ENCODE results near the gene CRTC2. TPM values are rescaled to one million over a fixed set of nuclear protein-coding genes. Genes with fewer than 3 reads are reported as not detected.

CRTC2 gene
- total and polyA plus RNA-seq, 2 experiments from 2014 or later = 10.6 to 20.7 TPM

GRCh38 chr1:153976819-153977249 is 18.4 kb upstream of the CRTC2 start:
- Histone ChIP-seq H3F3A (replicated peaks; ENCODE audit: low read depth) (peaks cover 36% of the 10 kb centered on the region), H3K4me2 (peak overlapping the region; percentile 91), H3K4me1 (ENCODE audit: insufficient read depth) (no peaks in the 10 kb centered on the region), H2AFZ (peak overlapping the region; percentile 73), H3K4me3 (peak overlapping the region; percentile 99), H3K27me3 (ENCODE audit: insufficient read depth) (no peaks in the 10 kb centered on the region), H3K36me3 (ENCODE audit: insufficient read depth) (peaks cover 25% of the 10 kb centered on the region; the same call in 1 of the 2 replicates), H3K79me2 (replicated peaks; ENCODE audit: insufficient read depth) (peaks cover 18% of the 10 kb centered on the region), H3K9me2 (ENCODE audit: insufficient read depth) (no peaks in the 10 kb centered on the region), H3K27ac (ENCODE audit: low read depth) (peak overlapping the region; percentile 85), H4K20me1 (replicated peaks; ENCODE audit: insufficient read depth) (no peaks in the 10 kb centered on the region; the same call in 1 of the 2 replicates)
- no peaks in the 10 kb centered on the region for H3K9me3 Mint-ChIP-seq
- DNase-seq (ENCODE audit: low spot score) (peak; percentile 35), ATAC-seq (no peak; the same call in 1 of the 3 replicates)
- peak overlapping the region; percentile 92 for H3K27ac Mint-ChIP-seq
- peaks cover 20% of the 10 kb centered on the region for H3K4me1 Mint-ChIP-seq
- H3K27me3 Mint-ChIP-seq (ENCODE audit: insufficient read depth, low read depth, poor library complexity) = peaks cover 10% of the 10 kb centered on the region
- H3K36me3 Mint-ChIP-seq (ENCODE audit: low read depth) = peaks cover 69% of the 10 kb centered on the region
- TF ChIP-seq, protein P1, sequence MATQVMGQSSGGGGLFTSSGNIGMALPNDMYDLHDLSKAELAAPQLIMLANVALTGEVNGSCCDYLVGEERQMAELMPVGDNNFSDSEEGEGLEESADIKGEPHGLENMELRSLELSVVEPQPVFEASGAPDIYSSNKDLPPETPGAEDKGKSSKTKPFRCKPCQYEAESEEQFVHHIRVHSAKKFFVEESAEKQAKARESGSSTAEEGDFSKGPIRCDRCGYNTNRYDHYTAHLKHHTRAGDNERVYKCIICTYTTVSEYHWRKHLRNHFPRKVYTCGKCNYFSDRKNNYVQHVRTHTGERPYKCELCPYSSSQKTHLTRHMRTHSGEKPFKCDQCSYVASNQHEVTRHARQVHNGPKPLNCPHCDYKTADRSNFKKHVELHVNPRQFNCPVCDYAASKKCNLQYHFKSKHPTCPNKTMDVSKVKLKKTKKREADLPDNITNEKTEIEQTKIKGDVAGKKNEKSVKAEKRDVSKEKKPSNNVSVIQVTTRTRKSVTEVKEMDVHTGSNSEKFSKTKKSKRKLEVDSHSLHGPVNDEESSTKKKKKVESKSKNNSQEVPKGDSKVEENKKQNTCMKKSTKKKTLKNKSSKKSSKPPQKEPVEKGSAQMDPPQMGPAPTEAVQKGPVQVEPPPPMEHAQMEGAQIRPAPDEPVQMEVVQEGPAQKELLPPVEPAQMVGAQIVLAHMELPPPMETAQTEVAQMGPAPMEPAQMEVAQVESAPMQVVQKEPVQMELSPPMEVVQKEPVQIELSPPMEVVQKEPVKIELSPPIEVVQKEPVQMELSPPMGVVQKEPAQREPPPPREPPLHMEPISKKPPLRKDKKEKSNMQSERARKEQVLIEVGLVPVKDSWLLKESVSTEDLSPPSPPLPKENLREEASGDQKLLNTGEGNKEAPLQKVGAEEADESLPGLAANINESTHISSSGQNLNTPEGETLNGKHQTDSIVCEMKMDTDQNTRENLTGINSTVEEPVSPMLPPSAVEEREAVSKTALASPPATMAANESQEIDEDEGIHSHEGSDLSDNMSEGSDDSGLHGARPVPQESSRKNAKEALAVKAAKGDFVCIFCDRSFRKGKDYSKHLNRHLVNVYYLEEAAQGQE (IDR thresholded peaks at IDR 0.05; ENCODE audit: unreplicated experiment) = no peak
- no peak for TF ChIP-seq POLR2AphosphoS5 (IDR thresholded peaks at IDR 0.05; ENCODE audit: low read depth)
- no peak for TF ChIP-seq ZNF331 (CRISPR knock-in tag; IDR thresholded peaks at IDR 0.05; ENCODE audit: low read depth)
- TF ChIP-seq, protein P2, sequence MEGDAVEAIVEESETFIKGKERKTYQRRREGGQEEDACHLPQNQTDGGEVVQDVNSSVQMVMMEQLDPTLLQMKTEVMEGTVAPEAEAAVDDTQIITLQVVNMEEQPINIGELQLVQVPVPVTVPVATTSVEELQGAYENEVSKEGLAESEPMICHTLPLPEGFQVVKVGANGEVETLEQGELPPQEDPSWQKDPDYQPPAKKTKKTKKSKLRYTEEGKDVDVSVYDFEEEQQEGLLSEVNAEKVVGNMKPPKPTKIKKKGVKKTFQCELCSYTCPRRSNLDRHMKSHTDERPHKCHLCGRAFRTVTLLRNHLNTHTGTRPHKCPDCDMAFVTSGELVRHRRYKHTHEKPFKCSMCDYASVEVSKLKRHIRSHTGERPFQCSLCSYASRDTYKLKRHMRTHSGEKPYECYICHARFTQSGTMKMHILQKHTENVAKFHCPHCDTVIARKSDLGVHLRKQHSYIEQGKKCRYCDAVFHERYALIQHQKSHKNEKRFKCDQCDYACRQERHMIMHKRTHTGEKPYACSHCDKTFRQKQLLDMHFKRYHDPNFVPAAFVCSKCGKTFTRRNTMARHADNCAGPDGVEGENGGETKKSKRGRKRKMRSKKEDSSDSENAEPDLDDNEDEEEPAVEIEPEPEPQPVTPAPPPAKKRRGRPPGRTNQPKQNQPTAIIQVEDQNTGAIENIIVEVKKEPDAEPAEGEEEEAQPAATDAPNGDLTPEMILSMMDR (conservative IDR thresholded peaks at IDR 0.05; ENCODE audit: low read depth in 2 of 2) = no peak
- no peak for TF ChIP-seq ZNF114 (CRISPR knock-in tag; IDR thresholded peaks at IDR 0.05)
- TF ChIP-seq, protein P3, sequence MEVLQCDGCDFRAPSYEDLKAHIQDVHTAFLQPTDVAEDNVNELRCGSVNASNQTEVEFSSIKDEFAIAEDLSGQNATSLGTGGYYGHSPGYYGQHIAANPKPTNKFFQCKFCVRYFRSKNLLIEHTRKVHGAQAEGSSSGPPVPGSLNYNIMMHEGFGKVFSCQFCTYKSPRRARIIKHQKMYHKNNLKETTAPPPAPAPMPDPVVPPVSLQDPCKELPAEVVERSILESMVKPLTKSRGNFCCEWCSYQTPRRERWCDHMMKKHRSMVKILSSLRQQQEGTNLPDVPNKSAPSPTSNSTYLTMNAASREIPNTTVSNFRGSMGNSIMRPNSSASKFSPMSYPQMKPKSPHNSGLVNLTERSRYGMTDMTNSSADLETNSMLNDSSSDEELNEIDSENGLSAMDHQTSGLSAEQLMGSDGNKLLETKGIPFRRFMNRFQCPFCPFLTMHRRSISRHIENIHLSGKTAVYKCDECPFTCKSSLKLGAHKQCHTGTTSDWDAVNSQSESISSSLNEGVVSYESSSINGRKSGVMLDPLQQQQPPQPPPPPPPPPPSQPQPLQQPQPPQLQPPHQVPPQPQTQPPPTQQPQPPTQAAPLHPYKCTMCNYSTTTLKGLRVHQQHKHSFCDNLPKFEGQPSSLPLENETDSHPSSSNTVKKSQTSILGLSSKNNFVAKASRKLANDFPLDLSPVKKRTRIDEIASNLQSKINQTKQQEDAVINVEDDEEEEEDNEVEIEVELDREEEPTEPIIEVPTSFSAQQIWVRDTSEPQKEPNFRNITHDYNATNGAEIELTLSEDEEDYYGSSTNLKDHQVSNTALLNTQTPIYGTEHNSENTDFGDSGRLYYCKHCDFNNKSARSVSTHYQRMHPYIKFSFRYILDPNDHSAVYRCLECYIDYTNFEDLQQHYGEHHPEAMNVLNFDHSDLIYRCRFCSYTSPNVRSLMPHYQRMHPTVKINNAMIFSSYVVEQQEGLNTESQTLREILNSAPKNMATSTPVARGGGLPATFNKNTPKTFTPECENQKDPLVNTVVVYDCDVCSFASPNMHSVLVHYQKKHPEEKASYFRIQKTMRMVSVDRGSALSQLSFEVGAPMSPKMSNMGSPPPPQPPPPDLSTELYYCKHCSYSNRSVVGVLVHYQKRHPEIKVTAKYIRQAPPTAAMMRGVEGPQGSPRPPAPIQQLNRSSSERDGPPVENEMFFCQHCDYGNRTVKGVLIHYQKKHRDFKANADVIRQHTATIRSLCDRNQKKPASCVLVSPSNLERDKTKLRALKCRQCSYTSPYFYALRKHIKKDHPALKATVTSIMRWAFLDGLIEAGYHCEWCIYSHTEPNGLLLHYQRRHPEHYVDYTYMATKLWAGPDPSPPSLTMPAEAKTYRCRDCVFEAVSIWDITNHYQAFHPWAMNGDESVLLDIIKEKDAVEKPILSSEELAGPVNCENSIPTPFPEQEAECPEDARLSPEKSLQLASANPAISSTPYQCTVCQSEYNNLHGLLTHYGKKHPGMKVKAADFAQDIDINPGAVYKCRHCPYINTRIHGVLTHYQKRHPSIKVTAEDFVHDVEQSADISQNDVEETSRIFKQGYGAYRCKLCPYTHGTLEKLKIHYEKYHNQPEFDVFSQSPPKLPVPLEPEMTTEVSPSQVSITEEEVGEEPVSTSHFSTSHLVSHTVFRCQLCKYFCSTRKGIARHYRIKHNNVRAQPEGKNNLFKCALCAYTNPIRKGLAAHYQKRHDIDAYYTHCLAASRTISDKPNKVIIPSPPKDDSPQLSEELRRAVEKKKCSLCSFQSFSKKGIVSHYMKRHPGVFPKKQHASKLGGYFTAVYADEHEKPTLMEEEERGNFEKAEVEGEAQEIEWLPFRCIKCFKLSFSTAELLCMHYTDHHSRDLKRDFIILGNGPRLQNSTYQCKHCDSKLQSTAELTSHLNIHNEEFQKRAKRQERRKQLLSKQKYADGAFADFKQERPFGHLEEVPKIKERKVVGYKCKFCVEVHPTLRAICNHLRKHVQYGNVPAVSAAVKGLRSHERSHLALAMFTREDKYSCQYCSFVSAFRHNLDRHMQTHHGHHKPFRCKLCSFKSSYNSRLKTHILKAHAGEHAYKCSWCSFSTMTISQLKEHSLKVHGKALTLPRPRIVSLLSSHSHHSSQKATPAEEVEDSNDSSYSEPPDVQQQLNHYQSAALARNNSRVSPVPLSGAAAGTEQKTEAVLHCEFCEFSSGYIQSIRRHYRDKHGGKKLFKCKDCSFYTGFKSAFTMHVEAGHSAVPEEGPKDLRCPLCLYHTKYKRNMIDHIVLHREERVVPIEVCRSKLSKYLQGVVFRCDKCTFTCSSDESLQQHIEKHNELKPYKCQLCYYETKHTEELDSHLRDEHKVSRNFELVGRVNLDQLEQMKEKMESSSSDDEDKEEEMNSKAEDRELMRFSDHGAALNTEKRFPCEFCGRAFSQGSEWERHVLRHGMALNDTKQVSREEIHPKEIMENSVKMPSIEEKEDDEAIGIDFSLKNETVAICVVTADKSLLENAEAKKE (CRISPR knock-in tag; IDR thresholded peaks at IDR 0.05) = no peak
- no peak for TF ChIP-seq EZH2phosphoT487 (IDR thresholded peaks at IDR 0.05; ENCODE audit: unreplicated experiment)
- TF ChIP-seq CREB1 (CRISPR knock-in tag; IDR thresholded peaks at IDR 0.05; ENCODE audit: low read depth) = no peak
- TF ChIP-seq JUNB (IDR thresholded peaks at IDR 0.05; ENCODE audit: unreplicated experiment) = no peak
- TF ChIP-seq, protein P4, sequence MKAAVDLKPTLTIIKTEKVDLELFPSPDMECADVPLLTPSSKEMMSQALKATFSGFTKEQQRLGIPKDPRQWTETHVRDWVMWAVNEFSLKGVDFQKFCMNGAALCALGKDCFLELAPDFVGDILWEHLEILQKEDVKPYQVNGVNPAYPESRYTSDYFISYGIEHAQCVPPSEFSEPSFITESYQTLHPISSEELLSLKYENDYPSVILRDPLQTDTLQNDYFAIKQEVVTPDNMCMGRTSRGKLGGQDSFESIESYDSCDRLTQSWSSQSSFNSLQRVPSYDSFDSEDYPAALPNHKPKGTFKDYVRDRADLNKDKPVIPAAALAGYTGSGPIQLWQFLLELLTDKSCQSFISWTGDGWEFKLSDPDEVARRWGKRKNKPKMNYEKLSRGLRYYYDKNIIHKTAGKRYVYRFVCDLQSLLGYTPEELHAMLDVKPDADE (IDR thresholded peaks at IDR 0.05) = no peak
- no peak for TF ChIP-seq STAT1 (IDR thresholded peaks at IDR 0.05; ENCODE audit: unreplicated experiment)
- no peak for TF ChIP-seq EZH2 (IDR thresholded peaks at IDR 0.05; ENCODE audit: low read depth, unreplicated experiment)
- TF ChIP-seq NANOG (IDR thresholded peaks at IDR 0.05; ENCODE audit: borderline replicate concordance) = no peak
- peak overlapping the region; percentile 97 for H3K4me3 Mint-ChIP-seq
